Activated T-helper 1 cell treated with anti-CD3 and anti-CD28 coated beads, Interleukin-2, amount 50 U/mL, for 16 hours (primary cell): ENCODE data around the gene TMF1.
A peak's percentile ranks its signal among the peaks of the same experiment; 100 is the strongest.

Source experiments
- DNase-seq, 2 donors: peaks; one replicate each; pipeline ENCODE4 v3.0.0-alpha.2; 2020; ENCODE audit warnings: low read depth in 1 of 2, low spot score in 1 of 2

Gene TMF1

DNA sequence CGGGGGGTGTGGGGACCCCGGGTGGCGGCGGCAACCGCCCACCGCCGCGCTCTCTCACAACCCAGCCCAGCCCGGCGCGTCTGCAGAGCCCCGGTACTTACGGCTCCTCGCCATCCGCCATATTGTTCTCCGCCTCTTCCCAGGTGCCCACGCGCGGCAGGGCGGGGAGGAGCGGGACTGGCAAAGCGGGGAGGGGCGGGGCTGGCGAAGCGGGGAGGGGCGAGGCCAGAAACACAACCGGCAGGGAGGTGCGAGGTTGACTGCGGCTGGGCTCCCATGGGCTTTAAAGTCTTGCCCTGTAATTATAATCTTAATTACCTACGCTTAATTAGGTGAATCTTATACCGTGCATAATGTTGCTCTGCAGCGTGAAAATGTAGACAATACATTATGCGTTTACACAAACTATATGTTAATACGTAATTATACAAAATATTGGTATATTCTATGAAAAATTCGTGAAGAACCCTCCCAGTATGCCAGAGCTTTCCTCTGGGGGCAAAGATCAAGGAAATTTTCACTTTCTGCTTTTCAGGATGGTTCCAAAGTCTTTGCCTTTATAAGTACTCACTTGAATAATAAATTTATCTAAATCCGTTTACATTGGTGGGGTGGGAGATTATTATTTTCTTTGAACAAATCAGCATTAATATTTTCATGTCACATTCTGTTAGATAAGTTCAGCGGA lies 28.2 kb upstream of the TMF1 start, which contains the start of gene UBA3:
Gene UBA3, minus strand, starts transcription at position 133 of the 688 bp plus-strand sequence. Its CDS starts 12 bp downstream, at position 121.
- DNase-seq = peak; percentile 87 to 88

DNA sequence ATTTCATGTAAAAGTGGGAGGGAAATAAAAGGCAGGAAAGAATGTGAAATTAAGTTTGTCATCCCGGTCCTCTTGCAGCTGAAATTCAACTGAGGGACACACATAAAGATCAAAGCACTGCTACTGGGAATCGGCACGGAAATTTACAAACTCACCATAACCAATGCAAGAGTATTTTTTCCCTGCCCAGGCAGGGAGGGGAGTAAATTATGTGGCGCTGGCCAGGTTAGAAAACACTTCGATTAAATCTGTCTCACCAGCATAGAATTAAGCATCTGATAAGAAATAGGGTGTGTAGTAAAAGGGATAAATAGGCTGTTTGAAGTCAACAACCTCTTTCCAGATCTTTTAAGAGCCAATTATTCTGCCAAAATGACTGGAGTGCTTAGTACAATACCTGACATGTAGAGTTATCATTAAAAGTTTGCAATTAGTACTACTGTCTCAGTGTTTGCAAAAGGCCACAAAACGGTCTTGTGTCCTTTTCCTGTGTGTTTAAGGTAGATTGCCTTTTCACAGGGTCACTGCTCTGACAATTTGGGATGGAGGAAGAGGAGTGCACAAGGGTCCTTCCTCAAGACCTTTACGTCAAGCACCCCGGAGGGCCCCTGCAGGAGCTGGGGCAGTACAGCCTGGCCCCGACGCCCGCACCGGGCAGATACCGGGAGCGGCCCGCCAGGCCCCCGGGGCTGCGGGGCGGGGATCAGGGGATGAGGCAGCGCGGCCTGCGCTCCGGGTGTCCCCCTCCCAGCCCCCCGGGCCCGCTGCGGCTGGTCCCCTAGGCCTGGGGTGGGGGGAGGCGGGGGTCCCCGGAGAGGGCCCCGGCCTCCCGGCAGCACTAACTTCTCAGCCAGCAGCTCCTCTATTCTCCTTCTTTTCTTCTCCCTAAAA lies 27.4 kb upstream of the TMF1 start:
- DNase-seq = no peak

DNA sequence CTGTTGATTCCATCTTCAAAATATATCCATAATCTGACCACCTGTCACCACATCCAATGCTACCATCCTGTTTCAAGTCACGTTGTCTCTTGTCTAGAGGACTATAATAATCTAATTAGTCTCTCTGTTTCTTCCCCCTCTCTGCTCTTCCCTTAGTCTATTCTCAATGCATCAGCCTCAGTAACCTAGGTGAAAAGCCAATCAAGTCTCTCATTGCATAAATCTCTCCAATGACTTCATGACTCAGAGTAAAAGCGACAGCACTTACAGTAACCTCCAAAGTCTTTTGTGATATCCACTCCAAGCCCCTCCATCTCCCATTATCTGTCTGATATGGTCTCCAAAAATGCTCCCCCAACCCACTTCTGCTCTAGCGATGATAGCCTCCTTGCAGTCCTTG lies 20.8 kb upstream of the TMF1 start:
- DNase-seq = no peak

DNA sequence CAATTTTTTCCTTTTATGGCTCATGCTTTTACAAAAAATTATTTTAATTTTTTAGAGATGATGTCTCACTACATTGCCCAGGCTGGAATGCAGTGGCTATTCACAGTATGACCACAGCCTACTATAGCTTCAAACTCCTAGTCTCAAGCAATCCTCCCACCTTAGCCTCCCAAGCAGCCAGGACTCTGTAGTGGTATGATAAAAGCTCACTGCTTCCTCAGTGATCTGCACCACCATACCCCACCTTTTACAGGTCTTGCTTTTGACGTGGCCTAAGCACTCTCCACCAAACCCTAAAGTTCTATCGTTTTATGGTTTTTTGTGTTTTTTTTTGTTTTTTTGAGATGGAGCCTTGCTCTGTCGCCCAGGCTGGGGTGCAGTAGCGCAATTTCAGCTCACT lies 14.0 kb upstream of the TMF1 start:
- DNase-seq = no peak

DNA sequence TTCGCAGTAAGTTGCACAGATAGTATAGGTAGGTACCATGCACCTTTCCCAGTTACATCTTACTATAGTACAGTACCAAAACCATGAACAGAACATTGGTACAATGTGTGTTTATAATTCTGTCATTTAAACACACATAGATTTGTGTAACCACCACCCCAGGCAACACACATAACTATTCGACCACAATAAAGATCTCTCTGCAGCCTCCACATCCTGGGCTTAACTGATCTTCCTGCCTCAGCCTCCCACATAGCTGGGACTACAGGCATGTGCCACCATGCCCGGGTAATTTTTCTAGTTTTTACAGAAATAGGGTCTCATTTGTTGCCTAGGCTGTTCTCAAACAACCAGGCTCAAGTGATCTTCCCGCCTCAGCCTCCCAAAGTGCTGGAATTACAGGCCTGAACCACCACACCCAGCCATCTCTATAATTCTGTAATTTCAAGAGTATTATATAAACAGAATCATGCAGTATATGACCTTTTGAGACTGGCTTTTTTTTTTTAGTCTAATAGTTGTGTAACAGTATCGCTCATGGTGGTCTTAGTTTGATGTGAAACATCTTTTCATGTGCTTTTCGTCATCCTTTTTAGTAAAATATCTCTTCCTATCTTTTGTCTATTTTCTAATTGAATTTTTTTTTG lies 13.3 kb upstream of the TMF1 start:
- DNase-seq = no peak

DNA sequence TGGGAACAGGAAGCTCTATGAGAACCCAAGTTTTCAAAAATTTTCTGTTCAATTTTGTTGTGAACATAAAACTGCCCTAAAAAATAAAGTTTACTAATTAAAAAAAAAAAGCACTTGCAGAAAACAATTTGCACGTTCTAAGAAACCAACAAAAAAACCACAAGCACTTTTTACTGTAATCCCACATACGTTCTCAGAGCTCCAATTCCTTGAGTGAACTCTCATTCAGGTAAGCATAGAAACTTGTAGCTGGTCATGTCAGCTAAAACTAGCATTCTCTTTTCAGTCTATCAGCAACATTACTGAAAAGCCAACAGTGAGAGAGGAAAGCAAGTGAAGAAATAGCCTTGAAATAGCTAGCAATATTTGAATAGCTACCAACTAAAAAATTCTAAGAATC lies 11.5 kb upstream of the TMF1 start:
- DNase-seq = no peak

DNA sequence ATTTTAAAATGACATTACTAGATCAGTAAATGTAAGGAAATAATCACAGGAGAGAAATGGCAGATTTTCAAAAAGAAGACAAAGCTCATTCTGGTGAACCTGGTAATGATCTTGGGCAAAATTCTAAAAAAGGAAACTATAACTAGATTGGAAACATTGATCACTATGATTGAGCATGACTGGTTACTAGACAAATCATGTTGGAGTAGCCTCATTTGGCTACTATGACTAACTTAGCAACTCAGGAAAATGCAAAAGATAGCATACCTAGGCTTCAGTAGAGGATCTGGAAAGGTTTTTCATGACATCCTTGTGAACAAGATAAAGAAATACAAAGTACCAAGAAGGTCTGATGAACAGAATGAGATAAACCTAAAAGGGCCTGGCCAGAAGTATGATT lies 7.6 kb upstream of the TMF1 start:
- no peak for DNase-seq

DNA sequence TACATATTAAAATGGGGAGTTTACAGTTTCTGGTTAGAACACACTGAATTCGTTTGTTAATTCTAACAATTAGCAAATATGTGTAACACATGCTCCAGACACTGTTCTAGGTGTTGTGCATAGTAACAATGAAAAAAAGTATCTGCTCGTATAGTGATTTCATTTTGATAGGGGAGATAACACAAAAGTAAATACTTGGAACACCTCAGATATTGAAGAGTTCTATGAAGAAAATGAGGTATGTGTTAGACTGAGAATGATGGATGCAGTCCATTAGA lies 6.8 kb upstream of the TMF1 start:
- no peak for DNase-seq

DNA sequence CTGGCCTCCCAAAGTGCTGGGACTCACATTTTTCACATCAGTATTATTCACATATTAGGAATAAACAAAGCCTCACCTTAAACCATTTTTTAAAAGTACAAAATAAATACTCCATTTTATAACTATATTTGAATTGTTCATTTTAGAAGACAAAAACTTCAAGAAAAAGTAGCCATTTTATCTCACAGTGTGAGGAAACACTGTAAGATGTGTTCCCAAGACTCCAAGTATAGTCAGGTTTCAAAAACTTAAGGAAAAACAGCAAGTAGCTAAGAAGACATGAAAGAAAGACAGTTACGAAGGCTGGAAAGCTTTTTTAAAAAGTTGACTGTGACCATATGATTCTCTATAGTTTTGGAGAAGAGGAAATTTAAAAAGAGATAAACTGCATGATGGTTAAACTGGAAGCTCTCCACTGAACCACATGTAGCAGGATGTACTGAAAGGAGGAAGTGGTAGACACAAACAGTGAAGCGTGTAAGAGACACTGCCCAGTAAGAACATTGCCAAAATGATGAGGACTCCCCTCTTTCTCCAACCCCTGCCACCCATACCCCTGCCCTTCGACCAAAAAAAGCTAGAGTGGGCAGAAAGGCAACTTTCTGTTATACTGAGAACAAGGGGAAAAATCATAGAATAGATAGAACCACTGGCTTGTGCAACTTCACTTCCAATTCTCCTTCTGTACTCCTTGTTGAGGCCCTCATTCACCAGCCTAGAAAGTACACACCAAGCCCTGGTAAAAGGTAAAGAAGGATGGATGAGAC lies 6.2 kb upstream of the TMF1 start:
- no peak for DNase-seq

DNA sequence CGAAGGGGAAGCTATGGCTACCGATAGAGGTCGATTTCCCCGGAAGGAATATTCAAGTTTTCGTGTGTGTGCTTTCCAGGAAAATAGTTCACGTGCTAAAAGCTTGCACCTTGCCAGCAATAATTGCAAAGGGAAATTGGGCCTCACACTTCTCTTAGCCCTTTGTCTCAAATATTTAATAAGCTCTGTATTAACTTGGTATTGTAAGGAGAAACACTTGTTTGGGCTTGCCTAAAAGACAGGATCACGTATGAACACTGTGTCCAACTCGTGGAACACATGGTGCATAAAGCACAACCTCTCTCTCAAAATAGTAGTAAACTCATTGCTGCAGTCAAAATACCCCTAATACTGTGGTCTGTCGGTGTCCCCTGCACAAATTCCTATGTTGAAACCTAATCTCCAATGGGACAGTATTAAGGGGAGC lies 352 bp upstream of the TMF1 start:
- DNase-seq = no peak

DNA sequence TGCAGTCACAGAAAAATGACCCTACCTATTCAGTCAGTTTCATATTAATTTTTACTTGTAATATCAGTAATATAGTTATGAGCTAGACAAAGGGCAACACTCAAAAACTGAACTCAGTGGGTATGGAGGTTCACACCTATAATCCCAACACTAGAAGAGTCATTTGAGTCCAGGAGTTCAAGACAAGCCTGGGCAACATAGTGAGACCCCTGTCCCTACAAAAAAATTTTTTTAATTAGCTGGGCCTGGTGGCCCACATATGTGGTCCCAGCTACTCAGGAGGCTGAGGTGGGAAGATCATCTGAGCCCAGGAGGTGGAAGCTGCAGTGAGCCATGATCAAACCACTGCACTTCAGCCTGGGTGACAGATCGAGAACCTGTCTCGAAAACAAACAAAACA lies 3.1 kb downstream of the TMF1 start:
- DNase-seq = no peak

DNA sequence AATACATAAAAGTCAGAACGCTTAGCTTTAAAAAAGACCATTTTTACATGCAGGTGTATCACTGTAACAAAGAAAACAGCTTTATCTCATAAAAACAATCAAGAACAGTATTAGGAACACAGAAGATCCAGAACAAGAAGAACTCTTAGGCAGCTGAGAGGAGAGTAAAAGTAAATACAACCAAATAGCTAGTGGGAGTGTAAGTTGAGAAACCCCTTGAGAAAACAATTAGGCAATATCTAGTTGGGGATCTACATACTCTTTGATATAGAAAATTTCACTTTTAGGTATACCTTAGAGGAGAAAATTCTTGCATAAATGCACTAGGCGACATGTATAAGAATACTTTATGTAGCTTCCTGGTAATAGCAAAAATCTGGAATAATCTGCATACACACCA lies 7.5 kb downstream of the TMF1 start:
- DNase-seq = no peak

DNA sequence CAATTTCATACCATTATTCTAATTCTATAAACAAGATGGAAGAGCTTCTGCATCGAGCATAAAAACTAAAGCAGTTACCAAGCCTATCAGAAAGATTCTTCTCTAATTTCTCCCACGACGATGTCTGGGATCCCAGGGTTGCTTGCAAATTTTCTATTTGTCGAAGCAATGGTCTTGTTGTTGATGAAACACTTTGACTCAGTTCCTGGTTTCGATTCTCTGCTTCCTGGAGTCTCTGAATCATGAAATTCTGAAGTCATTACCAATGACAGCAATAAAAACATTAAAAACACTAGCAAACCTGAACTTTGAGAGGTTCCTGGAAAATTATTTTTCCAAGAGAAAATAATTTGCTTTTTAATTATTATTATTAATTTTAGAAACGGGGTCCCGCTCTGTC lies 18.7 kb downstream of the TMF1 start:
- no peak for DNase-seq

DNA sequence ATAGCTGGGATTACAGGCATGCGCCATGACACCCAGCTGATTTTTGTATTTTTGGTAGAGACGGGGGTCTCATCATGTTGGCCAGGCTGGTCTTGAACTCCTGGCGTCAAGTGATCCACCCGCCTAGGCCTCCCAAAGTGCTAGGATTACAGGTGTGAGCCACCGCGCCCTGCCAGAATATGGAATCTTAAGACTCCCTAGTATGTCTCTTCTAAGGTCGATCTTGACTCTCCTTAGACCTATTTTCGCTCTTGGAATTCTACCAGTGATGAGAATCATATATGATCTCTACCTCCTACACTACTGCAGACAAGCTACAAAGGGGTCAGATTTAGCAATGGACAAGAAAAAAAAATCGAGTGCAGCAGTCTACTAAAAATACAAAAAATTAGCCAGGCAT lies 19.4 kb downstream of the TMF1 start:
- DNase-seq = no peak

DNA sequence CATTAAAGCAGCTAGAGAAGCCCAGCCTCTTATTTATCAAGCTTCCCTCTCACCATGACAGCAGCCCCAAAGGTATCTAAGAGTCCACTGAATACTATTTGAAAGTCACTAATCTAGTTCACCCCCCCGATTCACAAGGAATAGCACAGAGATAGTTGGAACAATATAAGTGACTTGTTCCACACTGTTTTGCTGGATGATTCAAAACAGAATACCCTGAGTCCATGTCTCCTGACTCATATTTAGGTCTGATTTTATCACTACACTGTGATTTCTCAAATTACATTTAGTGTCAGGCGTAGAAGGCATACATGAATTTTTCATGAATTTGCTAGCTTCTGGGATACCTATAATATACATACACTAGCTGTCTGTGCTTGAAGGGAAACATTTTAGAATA lies 20.0 kb downstream of the TMF1 start:
- DNase-seq = no peak

DNA sequence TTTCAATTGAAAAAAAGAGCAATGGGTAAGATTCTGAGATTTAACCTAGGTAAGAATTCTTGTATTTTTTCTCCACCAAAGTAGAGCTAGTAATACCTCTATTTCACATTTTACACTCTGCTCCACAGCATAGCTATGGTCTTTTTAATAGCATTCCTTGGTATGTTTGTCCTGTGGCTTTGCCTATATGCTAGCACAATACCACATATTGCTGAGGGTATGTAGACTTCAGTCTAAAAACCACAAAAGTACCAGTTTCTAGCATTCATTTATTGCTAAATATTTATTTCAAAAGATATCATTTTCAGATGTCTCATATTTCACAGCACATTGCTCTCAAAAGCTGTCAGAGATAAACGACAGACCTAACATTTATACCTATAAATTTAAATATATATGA lies 20.5 kb downstream of the TMF1 start:
- no peak for DNase-seq

DNA sequence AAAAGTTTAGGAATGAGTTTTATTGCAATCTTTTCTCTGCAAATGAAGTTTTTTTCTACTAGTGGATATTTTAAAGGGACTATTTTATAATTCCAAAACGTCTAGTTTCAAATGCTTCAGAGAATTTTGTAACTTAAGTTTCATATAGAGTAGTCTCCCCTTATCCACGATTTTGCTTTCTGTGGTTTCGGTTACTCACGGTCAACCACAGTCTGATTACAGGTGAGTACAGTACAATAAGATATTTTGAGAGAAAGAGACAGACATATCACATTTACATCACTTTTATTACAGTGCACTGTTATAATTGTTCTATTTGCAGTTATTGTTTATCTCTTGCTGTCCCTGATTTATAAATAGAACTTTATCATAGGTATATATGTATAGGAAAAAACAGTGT lies 31.3 kb downstream of the TMF1 start:
- no peak for DNase-seq

DNA sequence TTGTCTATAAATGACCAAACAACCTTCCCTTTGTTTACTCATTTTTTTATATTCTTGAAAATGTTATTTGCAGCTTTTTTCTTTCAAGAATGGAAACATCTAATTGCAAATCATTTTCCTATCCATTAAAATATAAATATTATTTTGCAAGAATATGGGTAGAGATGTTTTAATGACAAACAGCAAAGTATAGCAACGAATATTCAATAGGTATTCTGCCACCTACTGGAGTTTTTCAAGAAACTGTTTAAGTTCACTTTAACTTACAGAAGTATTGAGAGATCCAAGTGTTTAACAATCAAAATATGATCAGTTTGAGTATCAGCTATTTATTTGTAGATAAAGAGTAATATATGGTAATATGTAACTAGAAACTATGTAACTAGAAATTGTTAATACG lies 31.7 kb downstream of the TMF1 start:
- no peak for DNase-seq

DNA sequence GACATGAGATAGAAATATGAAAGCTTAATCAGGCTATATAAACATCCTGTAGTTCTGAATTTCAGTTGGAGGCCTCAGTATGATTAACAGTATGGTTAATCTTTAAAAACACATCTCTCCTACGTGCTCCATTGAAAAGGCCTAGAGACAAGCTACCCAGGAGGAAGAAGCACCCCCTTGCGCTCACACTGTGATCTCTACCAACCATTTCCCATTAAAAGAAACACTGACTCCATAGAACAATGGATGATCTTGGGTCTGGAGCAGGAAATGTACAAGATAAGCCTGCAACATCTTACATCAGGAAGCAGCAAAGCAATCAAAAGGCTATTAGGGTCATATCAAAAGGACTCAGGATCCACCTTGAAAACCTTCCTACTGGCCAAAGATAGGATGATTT lies 35.2 kb downstream of the TMF1 start:
- no peak for DNase-seq

DNA sequence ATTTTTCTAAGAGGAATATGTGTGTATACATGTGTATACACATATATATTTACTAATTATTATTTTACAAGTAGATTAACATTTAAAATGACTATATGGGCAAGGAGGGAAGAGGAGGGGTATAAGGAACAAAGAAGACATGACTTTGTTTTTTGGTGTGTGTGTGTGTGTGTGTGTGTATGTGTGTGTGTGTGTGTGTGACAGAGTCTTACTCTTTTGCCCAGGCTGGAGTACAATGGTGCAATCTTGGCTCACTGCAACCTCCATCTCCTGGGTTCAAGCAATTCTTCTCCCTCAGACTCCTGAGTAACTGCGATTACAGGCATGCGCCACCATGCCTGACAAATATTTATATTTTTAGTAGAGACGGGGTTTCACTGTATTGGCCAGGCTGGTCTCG lies 36.0 kb downstream of the TMF1 start:
- DNase-seq = no peak

DNA sequence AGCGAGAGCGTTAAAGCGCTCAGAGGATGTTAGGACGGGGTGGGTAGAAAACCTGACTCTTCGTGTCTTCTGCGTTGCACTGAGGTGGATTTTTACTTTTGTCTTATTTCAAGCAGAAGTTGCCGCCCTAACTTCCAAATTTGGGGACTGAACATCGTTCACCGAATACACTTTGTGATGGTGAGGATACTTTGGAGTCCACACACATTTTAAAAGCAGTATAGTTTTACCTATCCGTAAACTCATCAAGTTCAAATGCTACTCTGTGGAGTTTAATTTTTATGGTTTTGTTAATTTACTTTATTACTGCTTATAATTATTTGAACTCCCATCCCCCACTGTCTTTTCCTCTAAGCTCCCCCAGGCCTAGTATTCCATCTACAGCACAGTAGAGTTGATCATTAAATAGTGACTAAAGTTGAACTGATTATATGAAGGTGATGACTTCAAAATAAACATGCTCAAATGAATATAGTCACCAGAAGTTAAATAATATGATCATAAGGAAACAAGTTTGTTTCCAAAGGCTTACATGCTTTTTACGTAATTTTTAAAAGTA lies 38.0 kb downstream of the TMF1 start:
- DNase-seq = no peak
